GM18526 (cell line): ENCODE results near the gene PIMREG.

ENCODE experiments used
- POLR2A ChIP-seq: IDR thresholded peaks from 3 replicates; pipeline ENCODE4 v1.6.1; 2011; ENCODE audit not compliant: insufficient read length; ENCODE audit errors: extremely low read depth

Gene PIMREG

GRCh38 chr17:6429266-6429665 lies 15.0 kb upstream of the PIMREG start:
- TF ChIP-seq POLR2A: no peak

GRCh38 chr17:6430769-6431168 lies 13.5 kb upstream of the PIMREG start:
- no peak for TF ChIP-seq POLR2A

GRCh38 chr17:6435051-6435450 lies 9.2 kb upstream of the PIMREG start, which contains the start of gene AIPL1:
TSS of gene AIPL1 (minus strand) at chr17:6435121. CDS start at chr17:6435104, 17 bp downstream.
- no peak for TF ChIP-seq POLR2A

GRCh38 chr17:6435968-6436367 lies 8.3 kb upstream of the PIMREG start:
- no peak for TF ChIP-seq POLR2A

GRCh38 chr17:6437466-6437865 lies 6.8 kb upstream of the PIMREG start:
- no peak for TF ChIP-seq POLR2A

- TF ChIP-seq POLR2A: no peak
Measured at GRCh38 chr17:6437956-6438355, 6.3 kb upstream of the PIMREG start.

GRCh38 chr17:6439951-6440350 lies 4.3 kb upstream of the PIMREG start:
- no peak for TF ChIP-seq POLR2A

- no peak for TF ChIP-seq POLR2A
Measured at GRCh38 chr17:6442775-6443174, 1.5 kb upstream of the PIMREG start.

- no peak for TF ChIP-seq POLR2A
Measured at GRCh38 chr17:6444571-6445335, 498 bp downstream of the PIMREG start.

GRCh38 chr17:6446516-6447100 lies 2.4 kb downstream of the PIMREG start:
- no peak for TF ChIP-seq POLR2A

GRCh38 chr17:6448473-6448872 lies 4.2 kb downstream of the PIMREG start:
- TF ChIP-seq POLR2A: no peak

- TF ChIP-seq POLR2A: no peak
Measured at GRCh38 chr17:6449307-6449706, 5.1 kb downstream of the PIMREG start.

- no peak for TF ChIP-seq POLR2A
Measured at GRCh38 chr17:6450926-6451832, 6.9 kb downstream of the PIMREG start.

GRCh38 chr17:6452471-6453266 lies 8.4 kb downstream of the PIMREG start:
- no peak for TF ChIP-seq POLR2A
